HG02798 (cell line): ENCODE measurements around the gene TMEM234.

ENCODE experiments used
- ATAC-seq: cut with Tn5 transposase; IDR thresholded peaks from one replicate; pipeline ENCODE4 v1.9.1; 2021; ENCODE audit warnings: mild to moderate bottlenecking; ENCODE audit not compliant: unreplicated experiment, poor library complexity

TMEM234 gene

GRCh38 chr1:32180186-32181060, 41.7 kb downstream of the TMEM234 start:
- no peak for ATAC-seq

GRCh38 chr1:32179443-32180185, 42.5 kb downstream of the TMEM234 start, which contains the start of gene TXLNA:
Gene TXLNA (plus strand): TSS chr1:32179675. CDS start chr1:32180346, 671 bp downstream.
- peak; percentile 90 for ATAC-seq

GRCh38 chr1:32179193-32179442, 43.0 kb downstream of the TMEM234 start:
- no peak for ATAC-seq

GRCh38 chr1:32178380-32179192, 43.6 kb downstream of the TMEM234 start:
- ATAC-seq: no peak

GRCh38 chr1:32172621-32173245, 49.4 kb downstream of the TMEM234 start:
- no peak for ATAC-seq

GRCh38 chr1:32170991-32171390, 51.2 kb downstream of the TMEM234 start:
- ATAC-seq: no peak
